Coronary artery (tissue), 2 donors: ENCODE results near the gene CRAMP1.
"Not testable (repeated sequence)": the region's sequence is repeated elsewhere in the genome, so short reads cannot be mapped to it uniquely, and the experiment has no call there.

Experiments
- DNase-seq: peaks from one replicate; pipeline ENCODE4 v3.0.0-alpha.2; 2017; ENCODE audit warnings: low spot score
- H3K27ac ChIP-seq, 2 donors: fragments of 200-600 bp; sonication (generic); one replicate each; pipeline ENCODE4 v1.5.1; 2016 to 2019
- H3K4me3 ChIP-seq: fragments of 200-600 bp; sonication (generic); 2 replicates; pipeline ENCODE4 v1.5.1; 2016; ENCODE audit warnings: mild to moderate bottlenecking, moderate library complexity
- CTCF ChIP-seq: fragments of 200-600 bp; sonication (generic); IDR thresholded peaks from one replicate; pipeline ENCODE4 v1.5.1; 2019; ENCODE audit warnings: antibody characterized with exemption

Gene CRAMP1

GRCh38 chr16:1696863-1697262 is 84.7 kb downstream of the CRAMP1 start:
- no peak overlapping the region for H3K27ac ChIP-seq
- no peak for DNase-seq
- H3K4me3 ChIP-seq, result no peak overlapping the region
- no peak for TF ChIP-seq CTCF

- no peak for DNase-seq
- no peak for TF ChIP-seq CTCF
- H3K27ac ChIP-seq, result no peak overlapping the region
- H3K4me3 ChIP-seq, result no peak overlapping the region
Measured at GRCh38 chr16:1698680-1699079, 86.5 kb downstream of the CRAMP1 start.

- no peak for TF ChIP-seq CTCF
- H3K4me3 ChIP-seq, result no peak overlapping the region
- no peak for DNase-seq
- no peak overlapping the region for H3K27ac ChIP-seq
Measured at GRCh38 chr16:1700246-1700645, 88.1 kb downstream of the CRAMP1 start.

DNA sequence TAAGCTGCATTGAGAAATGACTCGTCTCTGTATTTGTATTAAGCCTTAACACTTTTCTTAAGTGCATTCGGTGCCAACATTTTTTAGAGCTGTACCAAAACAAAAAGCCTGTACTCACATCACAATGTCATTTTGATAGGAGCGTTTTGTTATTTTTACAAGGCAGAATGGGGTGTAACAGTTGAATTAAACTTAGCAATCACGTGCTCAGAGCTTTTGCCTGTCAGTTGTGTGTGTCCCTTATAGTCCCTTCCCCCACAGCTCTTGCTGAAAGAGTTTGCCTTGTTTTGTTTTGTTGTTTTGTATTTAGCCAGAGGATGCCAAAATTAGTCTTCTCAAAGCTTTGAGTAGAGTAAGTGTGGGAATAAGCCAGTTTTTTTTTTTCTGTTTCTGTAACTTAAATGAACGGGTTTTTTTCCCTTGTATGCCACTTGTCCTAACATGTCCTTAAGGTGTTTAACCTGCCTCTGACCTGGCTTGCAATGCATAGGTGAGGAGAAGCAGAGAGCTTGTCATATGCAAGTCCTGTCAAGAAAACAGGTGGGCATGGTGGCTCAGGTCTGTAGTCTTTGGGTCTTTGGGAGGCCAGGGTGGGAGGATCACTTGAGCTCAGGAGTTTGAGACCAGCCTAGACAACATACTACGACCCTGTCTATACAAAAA is 89.2 kb downstream of the CRAMP1 start:
- no peak for TF ChIP-seq CTCF
- no peak for DNase-seq
- no peak overlapping the region for H3K27ac ChIP-seq
- H3K4me3 ChIP-seq, result no peak overlapping the region

- Histone ChIP-seq H3K27ac (peak overlapping the region; percentile 70 to 87), H3K4me3 (peak overlapping the region; percentile 86)
- not testable (repeated sequence) for DNase-seq
Measured at GRCh38 chr16:1705324-1705687, 93.1 kb downstream of the CRAMP1 start.

- H3K27ac ChIP-seq, result peak within 1 kb of the TSS; percentile 70 to 87
Measured at GRCh38 chr16:1705688-1706385, 93.7 kb downstream of the CRAMP1 start, which contains the start of gene MAPK8IP3. TSS of gene MAPK8IP3 (plus strand) at chr16:1706195. CDS start at chr16:1706340, 145 bp downstream.

More at GRCh38 chr16:1705688-1706385, 93.7 kb downstream of the CRAMP1 start, which contains the start of gene MAPK8IP3:
- TF ChIP-seq CTCF, result peak; percentile 87
- peak; percentile 93 for DNase-seq
- peak within 1 kb of the TSS; percentile 86 for H3K4me3 ChIP-seq
